ENCODE data around the gene MTHFD2L. TPM values are rescaled to one million over a fixed set of nuclear protein-coding genes. Genes with fewer than 3 reads are reported as not detected.

Gene MTHFD2L
- total and polyA plus RNA-seq, 9 of the 15 experiments (the other 6 are each of a cell fraction or from before 2014, with no cell fraction given) = 10.0 to 39.0 (median 26.0) TPM

DNA sequence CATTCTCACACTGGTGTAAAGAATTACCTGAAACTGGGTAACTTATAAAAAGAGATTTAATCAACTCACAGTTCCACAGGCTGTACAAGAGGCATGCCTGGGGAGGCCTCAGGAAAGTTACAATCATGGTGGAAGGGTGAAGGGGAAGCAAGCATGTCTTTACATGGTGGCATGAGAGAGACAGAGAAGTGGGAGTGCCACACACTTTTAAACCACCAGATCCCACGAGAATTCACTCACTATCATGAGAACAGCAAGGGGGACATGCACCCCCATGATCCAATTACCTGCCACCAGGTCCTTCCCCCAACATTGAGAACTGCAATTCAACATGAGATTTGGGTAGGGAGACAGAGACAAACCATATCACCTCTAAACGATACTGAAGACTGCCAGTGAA, 173.3 kb downstream of the MTHFD2L start (continued):
- TF ChIP-seq, protein P1, sequence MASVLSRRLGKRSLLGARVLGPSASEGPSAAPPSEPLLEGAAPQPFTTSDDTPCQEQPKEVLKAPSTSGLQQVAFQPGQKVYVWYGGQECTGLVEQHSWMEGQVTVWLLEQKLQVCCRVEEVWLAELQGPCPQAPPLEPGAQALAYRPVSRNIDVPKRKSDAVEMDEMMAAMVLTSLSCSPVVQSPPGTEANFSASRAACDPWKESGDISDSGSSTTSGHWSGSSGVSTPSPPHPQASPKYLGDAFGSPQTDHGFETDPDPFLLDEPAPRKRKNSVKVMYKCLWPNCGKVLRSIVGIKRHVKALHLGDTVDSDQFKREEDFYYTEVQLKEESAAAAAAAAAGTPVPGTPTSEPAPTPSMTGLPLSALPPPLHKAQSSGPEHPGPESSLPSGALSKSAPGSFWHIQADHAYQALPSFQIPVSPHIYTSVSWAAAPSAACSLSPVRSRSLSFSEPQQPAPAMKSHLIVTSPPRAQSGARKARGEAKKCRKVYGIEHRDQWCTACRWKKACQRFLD (CRISPR knock-in tag; IDR thresholded peaks at IDR 0.05) = 0 out of 2 replicates have a peak, but pooled peaks have one; percentile 32
- TF ChIP-seq ZNF449 (CRISPR knock-in tag; IDR thresholded peaks at IDR 0.05) = no peak
- TF ChIP-seq CC2D1A (IDR thresholded peaks at IDR 0.05) = peak; percentile 68
- peak; percentile 53; the same call in 1 of the 2 replicates for TF ChIP-seq MTA3 (IDR thresholded peaks at IDR 0.05; ENCODE audit: borderline replicate concordance)
- TF ChIP-seq L3MBTL2 (IDR thresholded peaks at IDR 0.05) = no peak
- no peak for TF ChIP-seq TAL1 (IDR thresholded peaks at IDR 0.05)
- no peak for TF ChIP-seq E2F3 (CRISPR knock-in tag; IDR thresholded peaks at IDR 0.05)
- no peak for TF ChIP-seq ASH1L (IDR thresholded peaks at IDR 0.05; ENCODE audit: borderline replicate concordance, low read depth, partially characterized antibody)
- no peak for TF ChIP-seq MIER1 (IDR thresholded peaks at IDR 0.05; ENCODE audit: low read depth)
- TF ChIP-seq SUPT5H (IDR thresholded peaks at IDR 0.05) = 0 out of 2 replicates have a peak, but pooled peaks have one; percentile 26
- TF ChIP-seq FOXP1 (CRISPR knock-in tag; IDR thresholded peaks at IDR 0.05) = no peak
- TF ChIP-seq POU5F1 (IDR thresholded peaks at IDR 0.05; ENCODE audit: borderline replicate concordance, low read depth, low read length, partially characterized antibody) = no peak
- TF ChIP-seq TCF3 (CRISPR knock-in tag; IDR thresholded peaks at IDR 0.05) = no peak
- TF ChIP-seq MXD1 (CRISPR knock-in tag; IDR thresholded peaks at IDR 0.05; ENCODE audit: borderline replicate concordance, poor library complexity, severe bottlenecking) = no peak
- TF ChIP-seq HDGF (IDR thresholded peaks at IDR 0.05) = no peak
- peak; percentile 29; the same call in 1 of the 2 replicates for TF ChIP-seq ZFX (CRISPR knock-in tag; IDR thresholded peaks at IDR 0.05)
- no peak for TF ChIP-seq PHTF2 (CRISPR knock-in tag; IDR thresholded peaks at IDR 0.05)
- TF ChIP-seq ZNF512 (tag; IDR thresholded peaks at IDR 0.05) = no peak
- TF ChIP-seq, protein P2, sequence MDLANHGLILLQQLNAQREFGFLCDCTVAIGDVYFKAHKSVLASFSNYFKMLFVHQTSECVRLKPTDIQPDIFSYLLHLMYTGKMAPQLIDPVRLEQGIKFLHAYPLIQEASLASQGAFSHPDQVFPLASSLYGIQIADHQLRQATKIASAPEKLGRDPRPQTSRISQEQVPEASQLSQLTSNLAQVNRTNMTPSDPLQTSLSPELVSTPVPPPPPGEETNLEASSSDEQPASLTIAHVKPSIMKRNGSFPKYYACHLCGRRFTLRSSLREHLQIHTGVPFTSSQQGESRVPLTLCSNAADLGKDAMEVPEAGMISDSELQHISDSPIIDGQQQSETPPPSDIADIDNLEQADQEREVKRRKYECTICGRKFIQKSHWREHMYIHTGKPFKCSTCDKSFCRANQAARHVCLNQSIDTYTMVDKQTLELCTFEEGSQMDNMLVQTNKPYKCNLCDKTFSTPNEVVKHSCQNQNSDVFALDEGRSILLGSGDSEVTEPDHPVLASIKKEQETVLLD (IDR thresholded peaks at IDR 0.05) = peak; percentile 25; the same call in 1 of the 2 replicates
- no peak for TF ChIP-seq NFE2L1 (tag; IDR thresholded peaks at IDR 0.05; ENCODE audit: borderline replicate concordance, low read depth)
- TF ChIP-seq RBM39 (optimal IDR thresholded peaks at IDR 0.05; ENCODE audit: low read depth, low read length) = no peak
- TF ChIP-seq, protein P3, sequence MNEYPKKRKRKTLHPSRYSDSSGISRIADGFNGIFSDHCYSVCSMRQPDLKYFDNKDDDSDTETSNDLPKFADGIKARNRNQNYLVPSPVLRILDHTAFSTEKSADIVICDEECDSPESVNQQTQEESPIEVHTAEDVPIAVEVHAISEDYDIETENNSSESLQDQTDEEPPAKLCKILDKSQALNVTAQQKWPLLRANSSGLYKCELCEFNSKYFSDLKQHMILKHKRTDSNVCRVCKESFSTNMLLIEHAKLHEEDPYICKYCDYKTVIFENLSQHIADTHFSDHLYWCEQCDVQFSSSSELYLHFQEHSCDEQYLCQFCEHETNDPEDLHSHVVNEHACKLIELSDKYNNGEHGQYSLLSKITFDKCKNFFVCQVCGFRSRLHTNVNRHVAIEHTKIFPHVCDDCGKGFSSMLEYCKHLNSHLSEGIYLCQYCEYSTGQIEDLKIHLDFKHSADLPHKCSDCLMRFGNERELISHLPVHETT (CRISPR knock-in tag; conservative IDR thresholded peaks at IDR 0.05 in 1 of 2, IDR thresholded peaks at IDR 0.05 in 1 of 2) = no peak

Measured in K562 (cell line).